HCEC 1CT (cell line): Measurements from ENCODE around the gene ZP1.
A peak's percentile ranks its signal among the peaks of the same experiment; 100 is the strongest.

Source experiments
- DNase-seq: peaks from one replicate; pipeline ENCODE4 v3.0.0-alpha.2; 2017

Gene ZP1

GRCh38 chr11:60912223-60912850, 45.0 kb downstream of the ZP1 start:
- DNase-seq, result no peak

GRCh38 chr11:60912851-60913528, 45.6 kb downstream of the ZP1 start:
- no peak for DNase-seq

- peak; percentile 82 for DNase-seq
These were observed 46.7 kb downstream of the ZP1 start, which contains the start of gene TMEM109 for GRCh38 chr11:60913793-60914632. TMEM109 (plus strand) TSS chr11:60914158; CDS start chr11:60919694, 5,536 bp downstream.

DNA sequence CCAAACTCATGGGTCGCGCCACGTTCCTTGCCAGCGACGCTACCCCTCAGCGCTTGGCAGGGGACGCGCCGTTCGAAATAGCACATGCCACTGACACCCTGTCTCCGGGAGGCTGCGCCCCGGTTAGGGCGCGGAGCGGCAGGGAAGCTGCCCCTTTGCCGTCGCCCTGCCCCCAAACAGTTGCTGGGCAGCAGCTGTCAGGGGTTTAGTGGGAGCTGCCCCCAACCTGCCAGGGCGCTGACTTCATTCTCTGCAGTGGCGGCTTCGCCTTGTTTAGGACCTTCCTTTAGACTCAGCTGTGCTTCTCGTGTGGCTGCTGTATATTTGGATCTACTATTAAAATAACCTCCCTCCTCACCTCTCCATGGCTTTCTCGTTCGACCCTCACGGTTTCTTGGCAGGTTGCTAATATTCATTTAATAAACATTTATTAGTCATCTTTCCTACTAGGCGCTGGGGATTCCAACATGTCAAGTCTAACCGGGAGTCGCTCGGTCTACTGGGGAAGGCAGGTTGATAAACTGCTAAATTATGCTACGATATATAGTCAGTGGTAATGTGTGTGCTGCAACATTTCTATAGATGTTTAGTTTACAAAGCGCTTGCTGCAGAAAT, 47.4 kb downstream of the ZP1 start:
- peak; percentile 24 for DNase-seq

GRCh38 chr11:60915248-60915914, 48.0 kb downstream of the ZP1 start:
- peak; percentile 56 for DNase-seq

- DNase-seq, result no peak
These were observed 49.4 kb downstream of the ZP1 start for GRCh38 chr11:60916669-60917206.

DNA sequence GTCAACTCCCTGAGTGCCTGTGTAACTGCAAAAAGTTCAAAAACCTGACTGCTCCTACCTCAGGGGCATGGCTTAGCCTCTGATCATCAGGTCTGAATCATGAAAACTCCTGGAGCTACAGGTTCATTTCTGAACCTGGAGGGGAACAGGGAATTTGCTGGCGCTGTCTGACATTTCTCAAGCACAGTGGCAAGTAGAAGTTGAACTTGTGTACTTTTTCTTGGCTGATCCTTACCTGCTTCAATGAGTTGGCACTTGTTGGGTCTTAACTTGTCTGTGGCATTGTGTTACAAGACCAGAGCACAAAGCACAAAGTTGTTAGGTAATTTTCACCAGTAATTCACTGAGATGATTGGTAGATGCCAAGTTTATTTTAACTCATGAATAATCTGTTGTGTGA, 49.9 kb downstream of the ZP1 start:
- no peak for DNase-seq

DNA sequence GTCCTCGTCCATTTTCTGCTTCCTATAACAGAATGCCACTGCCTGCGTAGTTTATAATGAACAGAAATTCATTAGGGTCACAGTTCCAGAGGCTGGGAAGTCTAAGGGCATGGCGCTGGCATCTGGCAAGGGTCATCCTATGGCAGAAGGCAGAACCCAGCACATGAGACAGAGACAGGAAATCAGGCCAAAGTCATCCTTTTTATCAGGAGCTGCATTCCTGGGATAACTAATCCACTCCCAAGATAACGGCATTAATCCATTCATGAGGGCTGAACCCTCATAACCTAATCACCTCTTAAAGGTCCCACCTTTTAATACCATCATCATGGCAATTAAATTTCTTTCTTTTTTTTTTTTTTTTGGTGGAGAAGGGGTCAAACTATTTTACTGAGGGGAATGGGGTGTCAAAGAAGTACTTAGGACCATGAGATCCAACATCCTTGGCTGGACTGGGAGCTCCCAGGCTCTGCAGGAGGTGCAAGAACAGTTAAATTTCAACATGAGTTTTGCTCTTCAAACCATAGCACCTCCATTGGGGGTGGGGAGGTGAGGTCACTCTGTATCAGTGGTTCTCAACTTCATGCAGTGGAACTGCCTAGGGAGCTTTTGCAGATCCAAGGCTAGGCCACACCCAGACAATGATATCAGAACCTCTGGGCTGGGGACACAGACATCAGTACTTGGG, 51.1 kb downstream of the ZP1 start:
- DNase-seq, result no peak

- DNase-seq, result peak; percentile 36
These were observed 51.6 kb downstream of the ZP1 start for GRCh38 chr11:60918939-60919265.

GRCh38 chr11:60919320-60919719, 52.0 kb downstream of the ZP1 start:
- no peak for DNase-seq

GRCh38 chr11:60919956-60920355, 52.6 kb downstream of the ZP1 start:
- DNase-seq, result no peak

GRCh38 chr11:60921259-60921658, 53.9 kb downstream of the ZP1 start:
- DNase-seq, result no peak

- no peak for DNase-seq
These were observed 54.5 kb downstream of the ZP1 start for GRCh38 chr11:60921777-60922335.

GRCh38 chr11:60922906-60923305, 55.6 kb downstream of the ZP1 start:
- DNase-seq, result no peak

DNA sequence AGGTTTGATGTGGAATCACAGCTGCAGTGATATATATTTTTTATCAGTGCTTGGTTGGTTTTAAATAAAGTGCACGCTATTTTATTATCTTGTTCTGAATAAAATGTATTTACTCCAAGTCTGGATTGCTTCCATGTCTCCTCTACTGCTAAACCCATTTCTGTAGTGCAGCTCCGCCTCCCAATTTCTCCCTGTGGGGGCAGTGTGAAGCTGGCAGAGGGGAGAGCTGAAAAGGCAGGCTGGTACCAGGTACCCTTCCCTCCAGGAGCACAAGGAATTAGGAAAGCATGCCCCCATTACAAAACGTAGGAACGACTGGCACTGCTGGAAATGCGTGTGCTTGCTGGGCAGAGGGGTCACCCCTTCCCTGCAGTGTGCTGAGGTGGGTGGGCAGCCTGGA, 56.0 kb downstream of the ZP1 start:
- DNase-seq, result no peak

GRCh38 chr11:60923800-60924109, 56.4 kb downstream of the ZP1 start:
- DNase-seq, result no peak

GRCh38 chr11:60924110-60924905, 57.0 kb downstream of the ZP1 start, which contains the start of gene TMEM132A:
TMEM132A (plus strand) TSS chr11:60924460; CDS start chr11:60924634, 174 bp downstream.
- peak; percentile 60 for DNase-seq
